HCT116 (cell line): ENCODE results near the gene UBTF. TPM values are rescaled to one million over a fixed set of nuclear protein-coding genes. Genes with fewer than 3 reads are reported as not detected.

Experiments used
- ATAC-seq: fragments of 200-7000 bp; cut with Tn5 transposase; 2 replicates; pipeline ENCODE4 v1.9.1; 2020; ENCODE audit warnings: mild to moderate bottlenecking, moderate library complexity
- BruUV-seq: library from RNA; stranded (reverse); fragments of 400-500 nt; replicated peaks from 2 replicates; lab custom pipeline; 2021; lab: Mats Ljungman, UMichigan
- CTCF ChIA-PET: fragments of 300-600 bp; sonication (Branson Sonifier 250); formaldehyde crosslinking; loops from one replicate; lab custom pipeline; 2021; ENCODE audit warnings: antibody characterized with exemption; lab: Charles Lee
- POLR2A ChIA-PET: fragments of 300-600, 350-600 bp; sonication (Branson Sonifier 250); formaldehyde crosslinking; loops from one replicate; lab custom pipeline; 2021; ENCODE audit warnings: antibody characterized with exemption; lab: Charles Lee
- RAD21 ChIA-PET, 2 experiments: fragments of 300-600 bp; sonication (Branson Sonifier 250); formaldehyde crosslinking; loops; one replicate each; lab custom pipeline; 2023; ENCODE audit warnings: low total read pairs in 2 of 2; ENCODE audit not compliant: uncharacterized antibody in 2 of 2, unreplicated experiment in 2 of 2, low non-redundant PET in 1 of 2; lab: Charles Lee
- DNase-seq: peaks from one replicate; pipeline ENCODE4 v3.0.0-alpha.2; 2010; ENCODE audit warnings: low read depth, low spot score
- H2AFZ ChIP-seq: fragments of 200-600 bp; shearing (Covaris generic), sonication (generic); 2 replicates; pipeline ENCODE4 v1.6.1; 2017; ENCODE audit warnings: low read depth, mixed run types, mixed read lengths, antibody characterized with exemption, low read length; ENCODE audit not compliant: poor library complexity, severe bottlenecking
- H3K27ac ChIP-seq: 2 replicates; pipeline ENCODE4 v1.5.1; 2012; ENCODE audit warnings: low read depth, low read length
- H3K27me3 ChIP-seq: fragments of 200-600 bp; sonication (generic); 2 replicates; pipeline ENCODE4 v1.6.1; 2016; ENCODE audit warnings: mixed run types, low read length, mixed read lengths; ENCODE audit not compliant: insufficient read depth
- H3K36me3 ChIP-seq, 2 experiments: fragments of 200-500 bp in 1 of 2; fragments of 200-600 bp in 1 of 2; sonication (Bioruptor generic) in 1 of 2; sonication (generic) in 1 of 2; 2 replicates each; pipeline versions ENCODE4 v1.5.1 to v1.6.1; 2014 to 2016; ENCODE audit warnings: low read length in 2 of 2, inconsistent platforms in 1 of 2, mixed read lengths in 1 of 2, mixed run types in 1 of 2; ENCODE audit not compliant: insufficient read depth in 2 of 2, control insufficient read depth in 1 of 2
- H3K4me1 ChIP-seq, 2 experiments: fragments of 200-600 bp in 1 of 2; sonication (generic) in 1 of 2; 2 replicates each; pipeline versions ENCODE4 v1.5.1 to v1.6.1; 2012 to 2017; ENCODE audit warnings: low read length in 2 of 2, inconsistent platforms in 1 of 2, mild to moderate bottlenecking in 1 of 2, mixed read lengths in 1 of 2, mixed run types in 1 of 2, moderate library complexity in 1 of 2; ENCODE audit not compliant: insufficient read depth in 2 of 2, control insufficient read depth in 1 of 2
- H3K4me2 ChIP-seq: fragments of 200-600 bp; sonication (generic); 2 replicates; pipeline ENCODE4 v1.6.1; 2017; ENCODE audit warnings: mixed run types, low read length, mixed read lengths
- H3K4me3 ChIP-seq, 2 experiments: fragments of 200-600 bp in 1 of 2; sonication (generic) in 1 of 2; replicated peaks in 1 of 2; 2 replicates each; pipeline ENCODE4 v1.5.1; 2011 to 2016; ENCODE audit warnings: low read length in 2 of 2, control low read depth in 1 of 2, low read depth in 1 of 2, mild to moderate bottlenecking in 1 of 2, mixed read lengths in 1 of 2, mixed run types in 1 of 2
- H3K79me2 ChIP-seq: fragments of 200-600 bp; sonication (generic); 2 replicates; pipeline ENCODE4 v1.6.1; 2017; ENCODE audit warnings: mild to moderate bottlenecking, mixed run types, low read length, moderate library complexity, mixed read lengths; ENCODE audit not compliant: insufficient read depth
- H3K9ac ChIP-seq: fragments of 200-600 bp; sonication (generic); 2 replicates; pipeline ENCODE4 v1.6.1; 2016; ENCODE audit warnings: low read length, mixed read lengths
- H3K9me2 ChIP-seq: fragments of 200-600 bp; sonication (generic), shearing (Covaris generic); 2 replicates; pipeline ENCODE4 v1.6.1; 2017; ENCODE audit warnings: mixed run types, mild to moderate bottlenecking, moderate library complexity; ENCODE audit not compliant: insufficient read depth
- H3K9me3 ChIP-seq, 2 experiments: fragments of 200-500 bp in 1 of 2; fragments of 200-600 bp in 1 of 2; sonication (Bioruptor generic) in 1 of 2; sonication (generic) in 1 of 2; 2 replicates each; pipeline ENCODE4 v1.6.1; 2014 to 2017; ENCODE audit warnings: low read length in 2 of 2, mixed read lengths in 2 of 2, inconsistent platforms in 1 of 2, low read depth in 1 of 2, mild to moderate bottlenecking in 1 of 2, mixed run types in 1 of 2, moderate library complexity in 1 of 2; ENCODE audit not compliant: control insufficient read depth in 1 of 2, insufficient read depth in 1 of 2
- H4K20me1 ChIP-seq: fragments of 200-600 bp; sonication (generic), shearing (Covaris generic); 2 replicates; pipeline ENCODE4 v1.6.1; 2017; ENCODE audit warnings: mixed run types, mild to moderate bottlenecking, moderate library complexity; ENCODE audit not compliant: insufficient read depth
- CEBPB ChIP-seq: IDR thresholded peaks from 2 replicates; pipeline ENCODE4 v1.6.1; 2012; ENCODE audit warnings: low read depth
- ELF1 ChIP-seq: IDR thresholded peaks from 2 replicates; pipeline ENCODE4 v1.6.1; 2012; ENCODE audit warnings: low read depth, borderline replicate concordance
- EZH2 ChIP-seq: fragments of 200-600 bp; sonication (generic); IDR thresholded peaks from 2 replicates; pipeline ENCODE4 v1.6.1; 2017; ENCODE audit warnings: antibody characterized with exemption, mixed run types
- FOSL1 ChIP-seq: IDR thresholded peaks from 2 replicates; pipeline ENCODE4 v1.6.1; 2012; ENCODE audit warnings: low read depth
- JUND ChIP-seq: IDR thresholded peaks from 2 replicates; pipeline ENCODE4 v1.6.1; 2012
- POLR2A ChIP-seq: IDR thresholded peaks from 2 replicates; pipeline ENCODE4 v1.7.0; 2011; ENCODE audit warnings: borderline replicate concordance; ENCODE audit not compliant: insufficient read depth, insufficient read length; ENCODE audit errors: extremely low read depth
- POLR2AphosphoS5 ChIP-seq: IDR thresholded peaks from 2 replicates; pipeline ENCODE4 v1.6.1; 2011; ENCODE audit warnings: mild to moderate bottlenecking, low read depth, low read length, moderate library complexity
- RAD21 ChIP-seq: IDR thresholded peaks from 2 replicates; pipeline ENCODE4 v1.6.1; 2012; ENCODE audit warnings: low read depth, mild to moderate bottlenecking
- SIN3A ChIP-seq: IDR thresholded peaks from 2 replicates; pipeline ENCODE4 v1.6.1; 2012; ENCODE audit warnings: low read depth
- SP1 ChIP-seq: IDR thresholded peaks from 2 replicates; pipeline ENCODE4 v1.6.1; 2012; ENCODE audit warnings: low read depth
- ZFX ChIP-seq: fragments of 450-650 bp; IDR thresholded peaks from 2 replicates; pipeline ENCODE4 v1.6.1; 2017
- ZNF274 ChIP-seq: fragments of 200-500 bp; sonication (Bioruptor generic); IDR thresholded peaks from 2 replicates; pipeline ENCODE4 v1.6.1; 2014; ENCODE audit warnings: mild to moderate bottlenecking, low read depth, low read length, inconsistent platforms
- intact Hi-C: fragments of 100-400 bp; cut with micrococcal nuclease; formaldehyde crosslinking; loops from 2 replicates; pipeline ENCODE4 v1.10.0; 2022
- total RNA-seq: library from RNA; stranded (reverse); gene quantifications from one replicate; pipeline ENCODE4 v1.2.1, GENCODE V29; 2021; ENCODE audit not compliant: unreplicated experiment
- TF ChIP-seq, protein P1 (sequence below): IDR thresholded peaks from 2 replicates; pipeline ENCODE4 v1.6.1; 2012
- TF ChIP-seq, protein P2 (sequence below): IDR thresholded peaks from 2 replicates; pipeline ENCODE4 v1.6.1; 2012; ENCODE audit warnings: low read depth
- TF ChIP-seq, protein P3 (sequence below), 3 experiments: fragments of 200-600 bp in 1 of 3; sonication (generic) in 1 of 3; IDR thresholded peaks in 2 of 3; conservative IDR thresholded peaks in 1 of 3; 2 replicates each; pipeline ENCODE4 v1.5.1; 2012 to 2017; ENCODE audit warnings: low read depth in 2 of 3, low read length in 2 of 3, antibody characterized with exemption in 1 of 3, borderline replicate concordance in 1 of 3, control low read depth in 1 of 3, mild to moderate bottlenecking in 1 of 3, mixed read lengths in 1 of 3, mixed run types in 1 of 3, moderate library complexity in 1 of 3; ENCODE audit not compliant: insufficient read depth in 1 of 3

Gene UBTF
- total RNA-seq, 1 experiment from 2014 or later: 84.3 TPM

DNA sequence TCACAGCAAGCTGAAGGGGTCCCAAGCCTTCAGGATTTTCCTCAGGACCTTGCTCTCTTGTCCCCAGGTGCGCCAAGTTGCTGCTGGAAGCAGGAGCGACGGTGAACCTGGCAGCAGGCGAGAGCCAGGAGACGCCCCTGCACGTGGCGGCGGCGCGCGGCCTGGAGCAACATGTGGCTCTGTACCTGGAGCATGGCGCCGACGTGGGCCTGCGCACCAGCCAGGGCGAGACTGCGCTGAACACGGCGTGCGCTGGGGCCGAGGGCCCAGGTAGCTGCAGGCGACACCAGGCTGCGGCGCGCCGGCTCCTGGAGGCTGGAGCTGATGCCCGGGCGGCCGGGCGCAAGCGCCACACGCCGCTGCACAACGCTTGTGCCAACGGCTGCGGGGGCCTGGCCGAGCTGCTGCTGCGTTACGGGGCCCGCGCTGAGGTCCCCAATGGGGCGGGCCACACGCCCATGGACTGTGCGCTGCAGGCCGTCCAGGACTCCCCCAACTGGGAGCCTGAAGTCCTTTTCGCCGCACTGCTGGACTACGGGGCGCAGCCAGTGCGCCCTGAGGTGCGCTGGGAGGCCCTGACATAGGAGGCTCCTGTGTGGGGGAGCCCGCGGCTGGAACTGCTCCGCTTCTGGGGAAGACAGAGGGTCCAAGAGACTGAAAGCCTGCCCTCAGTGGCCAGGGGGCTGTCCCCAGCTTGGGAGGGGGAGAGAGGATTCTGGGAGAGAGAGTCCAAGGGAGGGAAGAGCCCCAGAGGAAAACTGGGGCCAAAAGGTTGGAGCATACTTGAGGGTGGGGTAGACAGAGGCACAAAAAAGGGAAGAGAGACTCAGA, 42.6 kb downstream of the UBTF start:
- ATAC-seq: 0 out of 2 replicates have a peak, but pooled peaks have one; percentile 13

More for the DNA sequence above, 42.6 kb downstream of the UBTF start:
- Histone ChIP-seq H3K9me3 (no peaks in the 10 kb centered on the region), H3K79me2 (peaks cover 5% of the 10 kb centered on the region), H3K9me2 (no peaks in the 10 kb centered on the region), H3K4me1 (no peaks in the 10 kb centered on the region), H2AFZ (no peak overlapping the region), H3K27ac (no peak overlapping the region), H3K9ac (no peak overlapping the region), H3K4me2 (no peak overlapping the region), H3K36me3 (peaks cover 9 to 11% of the 10 kb centered on the region in 2 experiments; a peak in 3 of 4 replicates), H3K27me3 (no peaks in the 10 kb centered on the region), H3K4me3 (no peak overlapping the region), H4K20me1 (no peaks in the 10 kb centered on the region)
- ChIA-PET POLR2A (no interaction called here), CTCF (no interaction called here), RAD21 (no interaction called here)
- TF ChIP-seq ELF1 (no peak), CEBPB (no peak), SIN3A (no peak), FOSL1 (no peak), RAD21 (no peak), ZFX (no peak), JUND (no peak), EZH2 (no peak), SP1 (no peak), ZNF274 (no peak), POLR2AphosphoS5 (no peak), POLR2A (no peak)
- TF ChIP-seq, protein P1, sequence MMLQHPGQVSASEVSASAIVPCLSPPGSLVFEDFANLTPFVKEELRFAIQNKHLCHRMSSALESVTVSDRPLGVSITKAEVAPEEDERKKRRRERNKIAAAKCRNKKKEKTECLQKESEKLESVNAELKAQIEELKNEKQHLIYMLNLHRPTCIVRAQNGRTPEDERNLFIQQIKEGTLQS: no peak
- TF ChIP-seq, protein P2, sequence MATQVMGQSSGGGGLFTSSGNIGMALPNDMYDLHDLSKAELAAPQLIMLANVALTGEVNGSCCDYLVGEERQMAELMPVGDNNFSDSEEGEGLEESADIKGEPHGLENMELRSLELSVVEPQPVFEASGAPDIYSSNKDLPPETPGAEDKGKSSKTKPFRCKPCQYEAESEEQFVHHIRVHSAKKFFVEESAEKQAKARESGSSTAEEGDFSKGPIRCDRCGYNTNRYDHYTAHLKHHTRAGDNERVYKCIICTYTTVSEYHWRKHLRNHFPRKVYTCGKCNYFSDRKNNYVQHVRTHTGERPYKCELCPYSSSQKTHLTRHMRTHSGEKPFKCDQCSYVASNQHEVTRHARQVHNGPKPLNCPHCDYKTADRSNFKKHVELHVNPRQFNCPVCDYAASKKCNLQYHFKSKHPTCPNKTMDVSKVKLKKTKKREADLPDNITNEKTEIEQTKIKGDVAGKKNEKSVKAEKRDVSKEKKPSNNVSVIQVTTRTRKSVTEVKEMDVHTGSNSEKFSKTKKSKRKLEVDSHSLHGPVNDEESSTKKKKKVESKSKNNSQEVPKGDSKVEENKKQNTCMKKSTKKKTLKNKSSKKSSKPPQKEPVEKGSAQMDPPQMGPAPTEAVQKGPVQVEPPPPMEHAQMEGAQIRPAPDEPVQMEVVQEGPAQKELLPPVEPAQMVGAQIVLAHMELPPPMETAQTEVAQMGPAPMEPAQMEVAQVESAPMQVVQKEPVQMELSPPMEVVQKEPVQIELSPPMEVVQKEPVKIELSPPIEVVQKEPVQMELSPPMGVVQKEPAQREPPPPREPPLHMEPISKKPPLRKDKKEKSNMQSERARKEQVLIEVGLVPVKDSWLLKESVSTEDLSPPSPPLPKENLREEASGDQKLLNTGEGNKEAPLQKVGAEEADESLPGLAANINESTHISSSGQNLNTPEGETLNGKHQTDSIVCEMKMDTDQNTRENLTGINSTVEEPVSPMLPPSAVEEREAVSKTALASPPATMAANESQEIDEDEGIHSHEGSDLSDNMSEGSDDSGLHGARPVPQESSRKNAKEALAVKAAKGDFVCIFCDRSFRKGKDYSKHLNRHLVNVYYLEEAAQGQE: no peak
- TF ChIP-seq, protein P3, sequence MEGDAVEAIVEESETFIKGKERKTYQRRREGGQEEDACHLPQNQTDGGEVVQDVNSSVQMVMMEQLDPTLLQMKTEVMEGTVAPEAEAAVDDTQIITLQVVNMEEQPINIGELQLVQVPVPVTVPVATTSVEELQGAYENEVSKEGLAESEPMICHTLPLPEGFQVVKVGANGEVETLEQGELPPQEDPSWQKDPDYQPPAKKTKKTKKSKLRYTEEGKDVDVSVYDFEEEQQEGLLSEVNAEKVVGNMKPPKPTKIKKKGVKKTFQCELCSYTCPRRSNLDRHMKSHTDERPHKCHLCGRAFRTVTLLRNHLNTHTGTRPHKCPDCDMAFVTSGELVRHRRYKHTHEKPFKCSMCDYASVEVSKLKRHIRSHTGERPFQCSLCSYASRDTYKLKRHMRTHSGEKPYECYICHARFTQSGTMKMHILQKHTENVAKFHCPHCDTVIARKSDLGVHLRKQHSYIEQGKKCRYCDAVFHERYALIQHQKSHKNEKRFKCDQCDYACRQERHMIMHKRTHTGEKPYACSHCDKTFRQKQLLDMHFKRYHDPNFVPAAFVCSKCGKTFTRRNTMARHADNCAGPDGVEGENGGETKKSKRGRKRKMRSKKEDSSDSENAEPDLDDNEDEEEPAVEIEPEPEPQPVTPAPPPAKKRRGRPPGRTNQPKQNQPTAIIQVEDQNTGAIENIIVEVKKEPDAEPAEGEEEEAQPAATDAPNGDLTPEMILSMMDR (IDR thresholded peaks at IDR 0.05 in 2 of 3, conservative IDR thresholded peaks at IDR 0.05 in 1 of 3; ENCODE audit: borderline replicate concordance in 1 of 3, insufficient read depth in 1 of 3, low read depth in 2 of 3, low read length in 2 of 3): no peak
- no peak for DNase-seq
- intact Hi-C loops: no loop called here
- no TSS peak for BruUV-seq
